GM21723 (cell line): Measurements from ENCODE around the gene TEAD1.
"Not testable (repeated sequence)": the region's sequence is repeated elsewhere in the genome, so short reads cannot be mapped to it uniquely, and the experiment has no call there.

Experiments used
- ATAC-seq: cut with Tn5 transposase; IDR thresholded peaks from one replicate; pipeline ENCODE4 v1.9.1; 2021; ENCODE audit warnings: mild to moderate bottlenecking, moderate library complexity; ENCODE audit not compliant: unreplicated experiment

TEAD1 gene

GRCh38 chr11:12856338-12856737 lies 182.1 kb downstream of the TEAD1 start:
- no peak for ATAC-seq

GRCh38 chr11:12857572-12857971 lies 183.4 kb downstream of the TEAD1 start:
- ATAC-seq = no peak

- no peak for ATAC-seq
Measured at GRCh38 chr11:12859872-12860657, 185.8 kb downstream of the TEAD1 start.

- no peak for ATAC-seq
Measured at GRCh38 chr11:12860827-12861226, 186.6 kb downstream of the TEAD1 start.

- ATAC-seq = no peak
Measured at GRCh38 chr11:12862696-12863469, 188.7 kb downstream of the TEAD1 start.

- ATAC-seq = no peak
Measured at GRCh38 chr11:12863605-12864121, 189.4 kb downstream of the TEAD1 start.

GRCh38 chr11:12864316-12865156 lies 190.3 kb downstream of the TEAD1 start:
- ATAC-seq = no peak

- no peak for ATAC-seq
Measured at GRCh38 chr11:12865863-12866595, 191.8 kb downstream of the TEAD1 start.

- ATAC-seq = no peak
Measured at GRCh38 chr11:12867531-12867930, 193.3 kb downstream of the TEAD1 start.

GRCh38 chr11:12868315-12869073 lies 194.3 kb downstream of the TEAD1 start:
- no peak for ATAC-seq

GRCh38 chr11:12871241-12871640 lies 197.0 kb downstream of the TEAD1 start:
- ATAC-seq = no peak

GRCh38 chr11:12871788-12872321 lies 197.6 kb downstream of the TEAD1 start:
- no peak for ATAC-seq

- no peak for ATAC-seq
Measured at GRCh38 chr11:12876340-12876739, 202.1 kb downstream of the TEAD1 start.

- no peak for ATAC-seq
Measured at GRCh38 chr11:12876988-12877387, 202.8 kb downstream of the TEAD1 start.

- not testable (repeated sequence) for ATAC-seq
Measured at GRCh38 chr11:12877508-12877907, 203.3 kb downstream of the TEAD1 start.

GRCh38 chr11:12880327-12880726 lies 206.1 kb downstream of the TEAD1 start:
- ATAC-seq = no peak

GRCh38 chr11:12882670-12883069 lies 208.4 kb downstream of the TEAD1 start:
- ATAC-seq = no peak

- no peak for ATAC-seq
Measured at GRCh38 chr11:12884751-12885318, 210.6 kb downstream of the TEAD1 start.

GRCh38 chr11:12885717-12886239 lies 211.6 kb downstream of the TEAD1 start:
- ATAC-seq = no peak
